IMR-90 (cell line): ENCODE data around the gene DPF3.

Experiments used
- CEBPB ChIP-seq: IDR thresholded peaks from 2 replicates; pipeline ENCODE4 v1.6.1; 2012; ENCODE audit warnings: low read depth, low read length, improper control_type of control experiment
- CTCF ChIP-seq: conservative IDR thresholded peaks from 2 replicates; pipeline ENCODE4 v1.5.1; 2012; ENCODE audit warnings: mild to moderate bottlenecking, low read depth, low read length, improper control_type of control experiment
- MAFK ChIP-seq: IDR thresholded peaks from 2 replicates; pipeline ENCODE4 v1.6.1; 2012; ENCODE audit warnings: low read depth, low read length, improper control_type of control experiment
- MXI1 ChIP-seq: IDR thresholded peaks from 2 replicates; pipeline ENCODE4 v1.6.1; 2012; ENCODE audit warnings: low read depth, mild to moderate bottlenecking, low read length, moderate library complexity, borderline replicate concordance
- NFE2L2 ChIP-seq: fragments of 150-350 bp; IDR thresholded peaks from 2 replicates; pipeline ENCODE4 v1.6.1; 2016; ENCODE audit warnings: low read depth, mild to moderate bottlenecking, low read length
- POLR2A ChIP-seq: IDR thresholded peaks from 2 replicates; pipeline ENCODE4 v1.6.1; 2012; ENCODE audit warnings: mild to moderate bottlenecking, low read depth, low read length
- USF2 ChIP-seq: fragments of 150-350 bp; IDR thresholded peaks from 2 replicates; pipeline ENCODE4 v1.6.1; 2017; ENCODE audit warnings: mild to moderate bottlenecking, antibody characterized with exemption, low read length, low read depth

GRCh38 chr14:72605921-72606220 is 288.0 kb downstream of the DPF3 start:
- TF ChIP-seq CEBPB = no peak
- TF ChIP-seq CTCF = no peak
- no peak for TF ChIP-seq MAFK
- TF ChIP-seq USF2 = no peak
- no peak for TF ChIP-seq NFE2L2
- TF ChIP-seq POLR2A = no peak
- no peak for TF ChIP-seq MXI1
